Trophoblast cell (in vitro differentiated cells and primary cell): ENCODE results near the gene ZDHHC14.
"Not testable (repeated sequence)": the region's sequence is repeated elsewhere in the genome, so short reads cannot be mapped to it uniquely, and the experiment has no call there.

Experiments
- DNase-seq, 2 donors: peaks; one replicate each; pipeline ENCODE4 v3.0.0-alpha.2; 2016
- H2AFZ ChIP-seq: 2 replicates; pipeline ENCODE4 v1.6.1; 2013; ENCODE audit warnings: low read length, moderate library complexity, mild to moderate bottlenecking; ENCODE audit not compliant: insufficient read depth, poor library complexity
- H2AK5ac ChIP-seq: 2 replicates; pipeline ENCODE4 v1.6.1; 2013; ENCODE audit warnings: mild to moderate bottlenecking, low read length
- H2BK120ac ChIP-seq: 2 replicates; pipeline ENCODE4 v1.6.1; 2013; ENCODE audit warnings: low read length, mild to moderate bottlenecking, moderate library complexity; ENCODE audit not compliant: insufficient read depth, poor library complexity
- H2BK12ac ChIP-seq: 2 replicates; pipeline ENCODE4 v1.6.1; 2013; ENCODE audit warnings: mild to moderate bottlenecking, low read length, moderate library complexity
- H2BK5ac ChIP-seq: 2 replicates; pipeline ENCODE4 v1.6.1; 2013; ENCODE audit warnings: low read length, low read depth, moderate library complexity, mild to moderate bottlenecking; ENCODE audit not compliant: poor library complexity
- H3K14ac ChIP-seq: 2 replicates; pipeline ENCODE4 v1.6.1; 2013; ENCODE audit warnings: mild to moderate bottlenecking, low read length
- H3K18ac ChIP-seq: 2 replicates; pipeline ENCODE4 v1.6.1; 2013; ENCODE audit warnings: mild to moderate bottlenecking, low read length
- H3K23ac ChIP-seq: 2 replicates; pipeline ENCODE4 v1.6.1; 2013; ENCODE audit warnings: low read length
- H3K27ac ChIP-seq: 2 replicates; pipeline ENCODE4 v1.5.1; 2013; ENCODE audit warnings: low read depth, mild to moderate bottlenecking, inconsistent platforms, low read length, moderate library complexity
- H3K27me3 ChIP-seq: 2 replicates; pipeline ENCODE4 v1.6.1; 2013; ENCODE audit warnings: inconsistent platforms, mild to moderate bottlenecking, low read length, moderate library complexity; ENCODE audit not compliant: insufficient read depth
- H3K36me3 ChIP-seq, 2 experiments: 1 replicate in 1 of 2; 2 replicates in 1 of 2; pipeline ENCODE4 v1.6.1; 2013; ENCODE audit warnings: low read length in 2 of 2, mild to moderate bottlenecking in 2 of 2, moderate library complexity in 1 of 2; ENCODE audit not compliant: insufficient read depth in 2 of 2, control insufficient read depth in 1 of 2
- H3K4ac ChIP-seq: 2 replicates; pipeline ENCODE4 v1.6.1; 2013; ENCODE audit warnings: low read depth, mild to moderate bottlenecking, low read length, moderate library complexity
- H3K4me1 ChIP-seq, 2 experiments: 1 replicate in 1 of 2; 2 replicates in 1 of 2; pipeline ENCODE4 v1.6.1; 2013; ENCODE audit warnings: low read length in 2 of 2, mild to moderate bottlenecking in 2 of 2, moderate library complexity in 1 of 2; ENCODE audit not compliant: insufficient read depth in 2 of 2, control insufficient read depth in 1 of 2
- H3K4me2 ChIP-seq: 2 replicates; pipeline ENCODE4 v1.6.1; 2013; ENCODE audit warnings: inconsistent platforms, mild to moderate bottlenecking, low read length, moderate library complexity
- H3K4me3 ChIP-seq: 2 replicates; pipeline ENCODE4 v1.5.1; 2013; ENCODE audit warnings: mild to moderate bottlenecking, low read depth, low read length, inconsistent platforms
- H3K79me1 ChIP-seq: one replicate; pipeline ENCODE4 v1.6.1; 2013; ENCODE audit warnings: low read length
- H3K79me2 ChIP-seq: 2 replicates; pipeline ENCODE4 v1.6.1; 2013; ENCODE audit warnings: low read length, mild to moderate bottlenecking; ENCODE audit not compliant: control insufficient read depth, insufficient read depth, poor library complexity
- H3K9ac ChIP-seq: 2 replicates; pipeline ENCODE4 v1.6.1; 2013; ENCODE audit warnings: mild to moderate bottlenecking, low read length
- H3K9me3 ChIP-seq: 2 replicates; pipeline ENCODE4 v1.6.1; 2013; ENCODE audit warnings: low read depth, mild to moderate bottlenecking, control low read depth, inconsistent platforms, low read length; ENCODE audit not compliant: insufficient read depth
- H4K12ac ChIP-seq: 2 replicates; pipeline ENCODE4 v1.6.1; 2013; ENCODE audit warnings: low read depth, mild to moderate bottlenecking, low read length, moderate library complexity
- H4K8ac ChIP-seq: 2 replicates; pipeline ENCODE4 v1.6.1; 2013; ENCODE audit warnings: low read depth, mild to moderate bottlenecking, low read length, moderate library complexity
- H4K91ac ChIP-seq: one replicate; pipeline ENCODE4 v1.6.1; 2013; ENCODE audit warnings: low read depth, mild to moderate bottlenecking, low read length, moderate library complexity
- WGBS: extraction: QIAGEN DNeasy Blood & Tissue Kit; methylation state at CpG from one replicate; pipeline ENCODE4 v1.1.7; 2013; ENCODE audit warnings: missing lambda C conversion rate; ENCODE audit not compliant: insufficient read length, insufficient coverage; ENCODE audit errors: extremely low coverage; 5-methylcytosine and 5-hydroxymethylcytosine counted together

The ZDHHC14 gene

DNA sequence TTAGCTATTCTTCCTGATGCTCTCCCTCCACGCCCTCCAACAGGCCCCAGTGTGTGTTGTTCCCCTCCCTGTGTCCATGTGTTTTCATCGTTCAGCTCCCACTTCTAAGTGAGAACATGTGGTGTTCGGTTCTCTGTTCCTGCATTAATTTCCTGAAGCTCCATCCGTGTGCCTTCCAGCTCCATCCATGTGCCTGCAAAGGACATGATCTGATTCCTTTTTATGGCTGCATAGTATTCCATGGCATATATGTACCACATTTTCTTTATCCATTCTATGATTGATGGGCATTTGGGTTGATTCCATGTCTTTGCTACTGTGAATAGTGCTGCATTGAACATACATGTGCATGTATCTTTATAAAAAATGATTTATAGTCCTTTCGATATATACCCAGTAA is 27.4 kb downstream of the ZDHHC14 start:
- H2AK5ac ChIP-seq, DNase-seq, H3K14ac ChIP-seq: not testable (repeated sequence)

DNA sequence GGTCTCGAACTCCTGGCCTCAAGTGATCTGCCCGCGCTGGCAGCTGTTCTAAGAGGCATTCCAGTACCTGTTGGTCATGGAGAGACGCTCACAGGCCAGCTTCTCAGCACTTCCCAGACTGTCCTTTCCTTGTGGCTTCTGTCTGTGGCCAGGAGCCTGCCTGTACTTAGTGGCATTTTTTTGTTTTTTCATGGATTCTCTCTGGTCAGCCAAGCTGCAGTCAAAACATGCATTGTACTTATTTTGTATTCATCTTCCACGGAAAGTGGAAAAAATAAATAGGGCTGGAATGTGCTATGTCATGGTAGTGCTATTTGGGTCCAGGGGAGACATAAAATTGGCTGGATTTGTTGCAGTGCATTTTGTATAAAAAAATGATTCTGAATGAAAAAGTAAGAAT is 29.1 kb downstream of the ZDHHC14 start:
- Histone ChIP-seq H4K12ac (no peak overlapping the region), H3K79me1 (no peaks in the 10 kb centered on the region), H3K4me1 (no peaks in the 10 kb centered on the region), H3K23ac (no peak overlapping the region), H2BK12ac (no peak overlapping the region), H3K9me3 (peaks cover 2% of the 10 kb centered on the region), H2BK5ac (no peak overlapping the region), H3K9ac (no peak overlapping the region), H3K18ac (no peak overlapping the region), H3K4me2 (no peak overlapping the region), H2AK5ac (no peak overlapping the region), H4K8ac (no peak overlapping the region), H3K27me3 (no peaks in the 10 kb centered on the region), H4K91ac (no peak overlapping the region), H3K4ac (no peak overlapping the region), H3K79me2 (no peaks in the 10 kb centered on the region), H3K27ac (no peak overlapping the region), H3K14ac (no peak overlapping the region), H3K4me3 (no peak overlapping the region), H2BK120ac (no peak overlapping the region), H3K36me3 (no peaks in the 10 kb centered on the region), H2AFZ (no peak overlapping the region)
- no peak for DNase-seq
- no CpG with 5 or more reads among the region's 5 CpGs for WGBS

More for the DNA sequence above, 27.4 kb downstream of the ZDHHC14 start:
- not testable (repeated sequence) for H3K4me1 ChIP-seq, H2BK12ac ChIP-seq, H3K36me3 ChIP-seq, H3K27me3 ChIP-seq, H2BK120ac ChIP-seq, H3K27ac ChIP-seq, H3K4me2 ChIP-seq, H3K79me1 ChIP-seq, H4K12ac ChIP-seq, H3K9me3 ChIP-seq, H3K4me3 ChIP-seq, H4K8ac ChIP-seq, H3K9ac ChIP-seq, H2BK5ac ChIP-seq, H3K23ac ChIP-seq, H3K79me2 ChIP-seq, H4K91ac ChIP-seq, H3K4ac ChIP-seq, H3K18ac ChIP-seq, H2AFZ ChIP-seq
- no CpG with 5 or more reads among the region's 5 CpGs for WGBS

DNA sequence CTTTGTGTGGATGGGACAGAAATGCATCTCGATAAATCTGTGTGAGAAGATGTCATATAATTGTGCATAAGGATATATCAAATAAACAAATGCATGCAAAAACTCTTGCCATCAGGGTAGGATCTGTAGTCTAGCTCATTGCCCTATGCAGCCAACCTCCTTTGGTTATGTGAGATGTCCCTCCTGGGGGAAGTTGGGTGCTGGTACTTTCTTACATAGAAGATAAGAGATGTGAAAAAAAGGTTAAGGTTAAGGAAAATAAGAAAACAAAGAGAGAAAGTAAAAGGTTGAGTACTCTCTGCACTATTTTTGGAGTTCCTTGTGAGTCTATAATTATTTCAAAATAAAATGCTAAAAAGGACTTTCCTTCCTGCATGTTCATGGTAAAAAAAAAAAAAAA is 30.4 kb downstream of the ZDHHC14 start:
- H3K9ac ChIP-seq, result no peak overlapping the region
- H3K27me3 ChIP-seq, result no peaks in the 10 kb centered on the region
- no peak overlapping the region for H2BK12ac ChIP-seq
- no peaks in the 10 kb centered on the region for H3K79me2 ChIP-seq
- H3K4me1 ChIP-seq, result no peaks in the 10 kb centered on the region
- H3K9me3 ChIP-seq, result peaks cover 2% of the 10 kb centered on the region
- no peak overlapping the region for H3K23ac ChIP-seq
- WGBS, result no CpG with 5 or more reads among the region's 1 CpG
- H3K27ac ChIP-seq, result no peak overlapping the region
- H3K4me3 ChIP-seq, result no peak overlapping the region
- H3K79me1 ChIP-seq, result no peaks in the 10 kb centered on the region
- H2AFZ ChIP-seq, result no peak overlapping the region
- H4K91ac ChIP-seq, result no peak overlapping the region
- H3K14ac ChIP-seq, result no peak overlapping the region
- H2AK5ac ChIP-seq, result no peak overlapping the region
- no peak overlapping the region for H3K4ac ChIP-seq
- no peak overlapping the region for H4K12ac ChIP-seq
- no peak overlapping the region for H4K8ac ChIP-seq
- H3K36me3 ChIP-seq, result no peaks in the 10 kb centered on the region
- H2BK120ac ChIP-seq, result no peak overlapping the region
- no peak for DNase-seq
- H3K4me2 ChIP-seq, result no peak overlapping the region
- H3K18ac ChIP-seq, result no peak overlapping the region
- no peak overlapping the region for H2BK5ac ChIP-seq

DNA sequence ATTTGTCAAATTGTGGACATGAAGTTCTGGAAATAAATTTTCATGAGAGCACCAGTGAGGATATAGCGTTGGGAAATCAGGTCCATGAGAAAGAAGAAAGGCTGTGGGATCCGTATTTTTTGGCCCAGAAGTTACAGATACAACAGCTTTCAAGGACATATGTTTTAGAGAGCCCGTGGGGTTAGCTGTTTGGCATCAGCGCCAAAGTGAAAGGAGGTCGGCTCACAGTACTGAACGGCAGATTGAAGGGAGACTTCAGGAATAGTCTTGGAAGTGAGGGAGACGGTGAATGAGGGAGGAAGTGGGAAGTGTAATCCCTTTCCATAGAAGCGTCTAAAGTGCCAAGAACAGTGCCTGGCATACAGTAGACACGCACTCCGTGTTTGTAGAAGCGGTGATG is 31.8 kb downstream of the ZDHHC14 start:
- no peak overlapping the region for H4K91ac ChIP-seq

More for the DNA sequence above, 31.8 kb downstream of the ZDHHC14 start:
- no peak overlapping the region for H3K14ac ChIP-seq
- H2BK120ac ChIP-seq, result no peak overlapping the region
- no peaks in the 10 kb centered on the region for H3K4me1 ChIP-seq
- H4K12ac ChIP-seq, result no peak overlapping the region
- no peaks in the 10 kb centered on the region for H3K27me3 ChIP-seq
- no peak overlapping the region for H3K9ac ChIP-seq
- H3K4me2 ChIP-seq, result no peak overlapping the region
- H2BK12ac ChIP-seq, result no peak overlapping the region
- no peak overlapping the region for H2AK5ac ChIP-seq
- no peak overlapping the region for H2AFZ ChIP-seq
- no peak overlapping the region for H2BK5ac ChIP-seq
- H3K4ac ChIP-seq, result no peak overlapping the region
- no peak overlapping the region for H3K27ac ChIP-seq
- H3K79me2 ChIP-seq, result no peaks in the 10 kb centered on the region
- no peaks in the 10 kb centered on the region for H3K79me1 ChIP-seq
- no peak overlapping the region for H4K8ac ChIP-seq
- no peak overlapping the region for H3K23ac ChIP-seq
- DNase-seq, result no peak
- H3K36me3 ChIP-seq, result no peaks in the 10 kb centered on the region
- H3K18ac ChIP-seq, result no peak overlapping the region
- H3K4me3 ChIP-seq, result no peak overlapping the region
- no CpG with 5 or more reads among the region's 11 CpGs for whole genome bisulfite sequencing
- peaks cover 2% of the 10 kb centered on the region for H3K9me3 ChIP-seq
